Spleen (tissue), 7 donors: ENCODE measurements around the gene TET2.
"Not testable (repeated sequence)": the region's sequence is repeated elsewhere in the genome, so short reads cannot be mapped to it uniquely, and the experiment has no call there.

Experiments
- POLR2A ChIP-seq, 3 donors: fragments of 450-650 bp; IDR thresholded peaks; one replicate each; pipeline ENCODE4 v1.5.1; 2017; ENCODE audit warnings: antibody characterized with exemption in 3 of 3, mild to moderate bottlenecking in 1 of 3
- POLR2AphosphoS5 ChIP-seq, 3 donors: sonication (generic); formaldehyde crosslinking; IDR thresholded peaks; one replicate each; pipeline ENCODE4 v1.5.1; 2017; ENCODE audit warnings: antibody characterized with exemption in 3 of 3
- TF ChIP-seq, protein P1 (sequence below), 11 experiments: fragments of 200-600 bp in 7 of 11; fragments of 450-650 bp in 4 of 11; sonication (generic) in 4 of 11; IDR thresholded peaks in 8 of 11; conservative IDR thresholded peaks in 3 of 11; 1 replicate in 7 of 11; 2 replicates in 4 of 11; pipeline versions ENCODE4 v1.4.0 to v1.8.0; 2016 to 2021; ENCODE audit warnings: antibody characterized with exemption in 11 of 11, inconsistent platforms in 4 of 11, mild to moderate bottlenecking in 1 of 11
- donor health status: DM: no; HTN: no; CAD: no; lungs with moderate emphysema.
- donor health status: DM: no; HTN: no; CAD: no.
- donor health status: DM: no; HTN: no; CAD: no.

DNA sequence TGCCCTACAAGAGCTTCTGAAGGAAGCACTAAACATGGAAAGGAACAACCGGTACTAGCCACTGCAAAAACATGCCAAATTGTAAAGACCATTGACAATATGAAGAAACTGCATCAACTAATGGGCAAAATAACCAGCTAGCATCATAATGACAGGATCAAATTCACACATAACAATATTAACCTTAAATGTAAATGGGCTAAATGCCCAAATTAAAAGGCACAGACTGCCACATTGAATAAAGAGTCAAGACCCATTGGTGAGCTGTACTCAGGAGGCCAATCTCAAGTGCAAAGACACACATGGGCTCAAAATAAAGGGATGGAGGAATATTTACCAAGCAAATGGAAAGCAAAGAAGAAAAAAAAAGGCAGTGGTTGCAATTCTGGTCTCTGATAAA lies 152.4 kb downstream of the TET2 start:
- TF ChIP-seq POLR2A, POLR2AphosphoS5 (IDR thresholded peaks at IDR 0.05): not testable (repeated sequence)
- TF ChIP-seq, protein P1, sequence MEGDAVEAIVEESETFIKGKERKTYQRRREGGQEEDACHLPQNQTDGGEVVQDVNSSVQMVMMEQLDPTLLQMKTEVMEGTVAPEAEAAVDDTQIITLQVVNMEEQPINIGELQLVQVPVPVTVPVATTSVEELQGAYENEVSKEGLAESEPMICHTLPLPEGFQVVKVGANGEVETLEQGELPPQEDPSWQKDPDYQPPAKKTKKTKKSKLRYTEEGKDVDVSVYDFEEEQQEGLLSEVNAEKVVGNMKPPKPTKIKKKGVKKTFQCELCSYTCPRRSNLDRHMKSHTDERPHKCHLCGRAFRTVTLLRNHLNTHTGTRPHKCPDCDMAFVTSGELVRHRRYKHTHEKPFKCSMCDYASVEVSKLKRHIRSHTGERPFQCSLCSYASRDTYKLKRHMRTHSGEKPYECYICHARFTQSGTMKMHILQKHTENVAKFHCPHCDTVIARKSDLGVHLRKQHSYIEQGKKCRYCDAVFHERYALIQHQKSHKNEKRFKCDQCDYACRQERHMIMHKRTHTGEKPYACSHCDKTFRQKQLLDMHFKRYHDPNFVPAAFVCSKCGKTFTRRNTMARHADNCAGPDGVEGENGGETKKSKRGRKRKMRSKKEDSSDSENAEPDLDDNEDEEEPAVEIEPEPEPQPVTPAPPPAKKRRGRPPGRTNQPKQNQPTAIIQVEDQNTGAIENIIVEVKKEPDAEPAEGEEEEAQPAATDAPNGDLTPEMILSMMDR (IDR thresholded peaks at IDR 0.05 in 8 of 11, conservative IDR thresholded peaks at IDR 0.05 in 3 of 11): not testable (repeated sequence)
